ENCODE data around the gene TMCC3.

DNA sequence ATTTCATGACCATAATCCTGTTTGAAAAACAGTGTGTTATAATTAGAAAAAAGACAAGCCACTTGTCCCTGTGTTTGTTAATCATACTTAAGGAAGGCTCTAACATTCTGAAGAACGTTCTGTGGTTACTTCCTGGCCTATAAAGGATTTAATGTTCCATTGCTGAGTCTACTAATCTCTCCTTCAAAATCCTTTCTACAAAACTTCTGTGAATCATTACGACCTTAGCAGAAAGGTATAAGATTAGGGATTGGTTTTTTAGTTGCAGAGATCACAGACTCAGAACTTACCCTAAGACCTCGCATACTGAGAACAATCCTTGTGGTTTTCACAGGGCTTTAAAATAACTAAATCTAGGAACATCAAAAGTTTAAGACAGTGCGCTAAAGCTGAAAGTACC lies 48.3 kb downstream of the TMCC3 start:
- TF ChIP-seq EZH2 (IDR thresholded peaks at IDR 0.05; ENCODE audit: low read length) = no peak
- TF ChIP-seq, protein P1, sequence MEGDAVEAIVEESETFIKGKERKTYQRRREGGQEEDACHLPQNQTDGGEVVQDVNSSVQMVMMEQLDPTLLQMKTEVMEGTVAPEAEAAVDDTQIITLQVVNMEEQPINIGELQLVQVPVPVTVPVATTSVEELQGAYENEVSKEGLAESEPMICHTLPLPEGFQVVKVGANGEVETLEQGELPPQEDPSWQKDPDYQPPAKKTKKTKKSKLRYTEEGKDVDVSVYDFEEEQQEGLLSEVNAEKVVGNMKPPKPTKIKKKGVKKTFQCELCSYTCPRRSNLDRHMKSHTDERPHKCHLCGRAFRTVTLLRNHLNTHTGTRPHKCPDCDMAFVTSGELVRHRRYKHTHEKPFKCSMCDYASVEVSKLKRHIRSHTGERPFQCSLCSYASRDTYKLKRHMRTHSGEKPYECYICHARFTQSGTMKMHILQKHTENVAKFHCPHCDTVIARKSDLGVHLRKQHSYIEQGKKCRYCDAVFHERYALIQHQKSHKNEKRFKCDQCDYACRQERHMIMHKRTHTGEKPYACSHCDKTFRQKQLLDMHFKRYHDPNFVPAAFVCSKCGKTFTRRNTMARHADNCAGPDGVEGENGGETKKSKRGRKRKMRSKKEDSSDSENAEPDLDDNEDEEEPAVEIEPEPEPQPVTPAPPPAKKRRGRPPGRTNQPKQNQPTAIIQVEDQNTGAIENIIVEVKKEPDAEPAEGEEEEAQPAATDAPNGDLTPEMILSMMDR (optimal IDR thresholded peaks at IDR 0.05 in 1 of 3, IDR thresholded peaks at IDR 0.05 in 1 of 3, conservative IDR thresholded peaks at IDR 0.05 in 1 of 3; ENCODE audit: extremely low read depth in 1 of 3, insufficient read depth in 2 of 3, low read length in 3 of 3) = no peak

All from keratinocyte (primary cell).